ENCODE data around the gene LILRA2.
"Not testable (repeated sequence)": the region's sequence is repeated elsewhere in the genome, so short reads cannot be mapped to it uniquely, and the experiment has no call there.

The LILRA2 gene

DNA sequence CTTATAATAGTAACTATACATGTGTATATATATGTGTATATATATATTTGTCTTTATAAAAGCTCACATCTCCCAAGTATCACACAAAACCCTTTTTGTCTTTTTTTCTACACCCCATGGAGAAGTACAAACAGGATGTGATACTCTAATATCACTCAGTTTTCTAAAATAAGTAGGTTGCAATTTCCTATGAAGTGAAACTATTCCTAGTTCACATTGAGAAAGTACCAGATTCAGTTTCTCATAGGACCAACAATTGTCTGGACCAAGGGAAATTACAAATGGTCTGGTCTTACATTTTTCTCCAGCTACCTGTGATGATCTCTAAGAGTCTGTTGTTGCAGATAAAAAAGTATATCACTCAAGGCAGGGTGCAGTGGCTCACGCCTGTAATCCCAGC is 38.8 kb downstream of the LILRA2 start:
- DNase-seq, result no peak

DNA sequence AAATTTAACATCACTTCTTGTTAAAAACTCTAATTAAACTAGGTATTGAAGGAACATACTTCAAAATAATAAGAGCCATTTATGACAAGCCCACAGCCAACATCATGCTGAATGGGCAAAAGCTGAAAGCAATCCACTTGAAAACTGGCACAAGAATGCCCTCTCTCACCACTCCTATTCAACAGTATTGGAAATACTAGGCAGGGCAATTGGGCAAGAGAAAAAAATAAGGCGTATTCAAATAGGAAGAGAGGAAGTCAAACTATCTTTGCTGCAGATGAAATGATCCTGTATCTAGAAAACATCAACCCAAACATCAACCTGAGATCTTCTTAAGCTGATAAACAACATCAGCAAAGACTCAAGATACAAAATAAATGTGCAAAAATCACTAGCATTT is 41.1 kb downstream of the LILRA2 start:
- DNase-seq, result no peak

DNA sequence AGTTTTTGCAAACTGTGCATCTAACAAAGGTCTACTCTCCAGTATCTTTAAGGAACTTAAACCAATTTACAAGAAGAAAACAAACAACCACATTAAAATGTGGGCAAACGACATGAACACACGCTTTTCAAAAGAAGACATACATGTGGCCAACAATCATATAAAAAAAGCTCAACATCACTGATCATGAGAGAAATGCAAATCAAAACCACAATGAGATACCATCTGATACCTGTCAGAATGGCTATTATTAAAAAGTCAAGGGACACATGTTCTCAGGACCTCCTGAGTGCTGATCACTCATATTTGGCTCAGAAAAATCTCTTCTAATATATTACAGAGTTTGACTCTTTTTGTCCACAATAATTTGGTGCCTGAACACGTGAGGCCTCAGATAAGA is 42.5 kb downstream of the LILRA2 start:
- DNase-seq, result no peak

DNA sequence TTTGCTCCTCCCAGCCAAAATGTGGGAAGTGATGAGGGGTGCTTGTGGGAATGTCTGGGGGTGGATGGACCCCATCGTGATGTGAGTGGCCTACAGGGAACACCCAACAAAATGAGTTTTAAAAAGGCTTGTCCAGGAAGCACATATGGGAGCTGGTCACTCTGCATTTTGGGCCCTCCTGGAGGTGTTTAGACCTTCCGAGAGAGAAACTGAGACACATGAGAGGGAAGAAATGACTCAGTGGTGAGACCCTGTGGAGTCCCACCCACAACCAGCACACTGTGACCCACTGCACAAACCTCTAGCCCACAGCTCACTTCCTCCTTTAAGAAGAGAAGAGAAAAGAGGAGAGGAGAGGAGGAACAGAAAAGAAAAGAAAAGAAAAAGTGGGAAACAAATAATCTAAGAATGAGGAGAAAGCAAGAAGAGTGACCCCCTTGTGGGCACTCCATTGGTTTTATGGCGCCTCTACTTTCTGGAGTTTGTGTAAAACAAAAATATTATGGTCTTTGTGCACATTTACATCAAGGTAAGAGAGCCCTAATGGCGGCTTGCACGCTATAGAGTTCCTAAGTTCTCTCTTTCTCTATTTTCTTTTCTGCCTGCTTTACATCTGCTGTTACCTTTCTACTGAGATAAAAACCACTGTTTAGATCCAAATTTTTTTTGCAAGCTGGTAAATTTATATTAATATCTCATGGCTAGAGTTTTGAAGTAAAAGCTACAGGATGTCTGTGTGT is 43.4 kb downstream of the LILRA2 start:
- no peak for DNase-seq

DNA sequence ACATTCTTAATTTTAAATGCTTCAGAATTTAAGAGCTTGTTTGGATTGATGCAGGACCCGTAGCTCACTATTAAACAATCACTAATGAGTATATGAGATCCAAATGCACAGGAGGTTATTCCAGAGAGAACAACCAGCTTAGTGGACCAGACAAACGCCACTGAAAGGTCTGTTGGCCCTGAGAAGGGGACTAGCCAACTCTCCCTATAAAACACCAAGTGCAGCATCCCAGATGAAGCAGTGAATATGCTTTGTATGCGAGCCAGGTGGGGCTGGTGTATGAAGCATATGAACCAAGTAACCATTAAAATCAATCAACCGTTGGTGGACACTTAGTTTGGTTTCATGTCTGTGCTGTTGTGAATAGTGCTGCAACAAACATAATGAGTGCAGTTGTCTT is 46.9 kb downstream of the LILRA2 start:
- DNase-seq, result no peak

DNA sequence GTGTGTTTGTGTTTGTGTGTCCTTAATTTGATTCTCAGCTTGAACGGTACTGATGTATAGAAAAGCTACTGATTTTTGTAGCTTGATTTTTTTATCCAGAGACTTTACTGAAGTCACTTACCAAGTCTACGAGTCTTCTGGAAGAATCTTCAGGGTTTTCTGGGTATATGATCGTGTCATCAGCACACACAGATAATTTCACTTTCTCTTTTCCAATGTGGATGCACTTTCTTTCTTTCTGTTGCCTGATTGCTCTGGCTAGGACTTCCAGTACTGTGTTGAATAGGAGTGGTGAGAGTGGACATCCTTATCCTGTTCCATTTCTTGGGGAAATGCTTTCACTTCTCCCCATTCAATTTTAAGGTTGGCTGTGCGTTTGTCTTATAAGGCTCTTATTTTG is 48.8 kb downstream of the LILRA2 start:
- no peak for DNase-seq

DNA sequence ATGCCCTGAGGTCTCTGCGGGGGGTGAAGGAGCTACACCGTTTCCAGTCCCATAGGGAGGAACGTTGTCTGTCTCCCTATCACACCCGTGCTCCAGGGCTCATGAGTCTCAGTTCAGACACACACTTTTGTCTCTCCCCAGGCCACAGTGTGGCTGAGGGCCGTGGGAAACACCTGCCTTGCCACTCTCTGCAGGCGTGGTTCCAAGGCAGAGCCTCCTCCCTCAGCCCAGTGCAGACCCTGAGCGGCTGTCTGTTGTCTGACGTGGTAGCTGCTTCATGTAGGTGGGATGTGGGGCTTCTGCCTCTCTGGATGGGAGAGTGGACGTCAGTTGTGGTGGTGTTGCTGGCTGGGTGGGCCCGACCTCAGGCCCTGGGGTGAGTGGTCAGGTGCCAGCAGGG is 50.6 kb downstream of the LILRA2 start:
- DNase-seq, result not testable (repeated sequence)

DNA sequence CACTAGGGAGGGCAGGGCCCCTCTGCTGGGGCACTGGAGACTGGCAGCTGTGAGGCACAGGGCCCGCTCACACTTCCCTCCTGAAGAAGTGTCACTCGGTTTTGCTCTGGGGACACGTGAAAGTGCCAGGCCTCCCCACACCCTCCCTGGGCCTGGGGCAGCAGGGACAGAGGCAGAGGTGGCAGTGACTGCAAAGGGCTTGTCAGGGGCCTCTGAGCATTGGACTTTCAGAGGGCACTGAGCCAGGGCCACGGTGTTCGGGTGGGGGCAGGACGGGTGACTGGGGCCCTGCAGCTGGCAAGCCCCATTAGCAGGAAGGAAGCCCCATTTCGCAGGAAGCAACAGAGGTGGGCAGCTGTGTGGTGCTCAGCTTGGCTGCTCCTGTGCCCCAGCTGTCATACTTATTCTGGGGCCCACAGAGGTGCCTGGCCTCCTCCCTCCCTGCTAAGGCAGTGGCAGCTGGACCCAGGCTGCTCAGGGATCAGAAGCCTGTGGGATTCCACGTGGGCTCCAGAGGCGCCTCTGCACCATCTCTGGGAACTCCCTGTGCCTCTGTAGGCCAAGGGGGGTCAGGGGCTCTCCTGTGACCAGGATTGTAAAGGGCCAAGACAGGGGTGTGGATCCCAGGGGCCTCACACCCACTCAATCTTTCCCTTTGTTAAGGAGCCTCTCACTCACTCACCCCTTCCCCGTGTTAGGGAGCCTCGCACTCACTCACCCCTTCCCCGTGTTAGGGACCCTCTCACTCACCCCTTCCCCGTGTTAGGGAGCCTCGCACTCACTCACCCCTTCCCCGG is 51.5 kb downstream of the LILRA2 start:
- DNase-seq, result not testable (repeated sequence)

DNA sequence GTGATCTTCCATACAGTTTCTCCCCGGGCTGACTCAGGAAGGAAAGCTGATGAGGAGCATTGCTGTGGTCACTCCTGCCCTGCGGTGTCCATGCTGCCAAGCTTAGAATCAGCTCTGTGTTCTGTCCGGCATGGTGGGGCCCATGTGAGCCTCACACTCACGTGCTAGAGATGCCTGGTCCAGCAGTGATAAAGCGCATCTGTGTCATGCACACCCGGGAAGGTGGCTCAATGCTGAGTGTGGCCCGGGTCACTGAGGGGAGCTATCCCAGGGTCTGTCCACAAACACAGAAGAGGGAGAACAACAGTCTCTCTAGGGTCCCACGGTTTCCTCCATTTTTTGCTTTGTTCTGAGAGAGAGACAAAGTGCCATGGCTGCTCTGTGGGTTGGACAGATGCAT is 53.2 kb downstream of the LILRA2 start:
- DNase-seq, result no peak

DNA sequence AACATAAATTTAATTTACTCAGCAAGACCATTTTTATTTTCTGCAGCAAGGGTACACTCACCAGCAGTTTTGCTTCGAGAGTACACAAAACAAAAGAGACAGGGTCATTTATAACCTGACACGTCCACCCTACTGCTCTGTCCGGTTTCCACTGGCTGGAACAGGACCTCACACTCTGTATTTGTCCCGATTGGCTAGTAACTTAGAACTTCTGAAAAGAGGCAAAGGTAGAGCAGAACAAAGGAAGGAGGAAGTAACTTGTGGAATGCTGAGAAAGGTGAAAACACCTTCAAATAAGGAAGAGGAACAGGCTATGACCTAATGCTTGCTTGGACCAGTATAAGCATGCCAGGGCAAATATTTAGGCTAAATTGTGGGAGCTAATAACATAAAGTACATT is 54.3 kb downstream of the LILRA2 start:
- not testable (repeated sequence) for DNase-seq

DNA sequence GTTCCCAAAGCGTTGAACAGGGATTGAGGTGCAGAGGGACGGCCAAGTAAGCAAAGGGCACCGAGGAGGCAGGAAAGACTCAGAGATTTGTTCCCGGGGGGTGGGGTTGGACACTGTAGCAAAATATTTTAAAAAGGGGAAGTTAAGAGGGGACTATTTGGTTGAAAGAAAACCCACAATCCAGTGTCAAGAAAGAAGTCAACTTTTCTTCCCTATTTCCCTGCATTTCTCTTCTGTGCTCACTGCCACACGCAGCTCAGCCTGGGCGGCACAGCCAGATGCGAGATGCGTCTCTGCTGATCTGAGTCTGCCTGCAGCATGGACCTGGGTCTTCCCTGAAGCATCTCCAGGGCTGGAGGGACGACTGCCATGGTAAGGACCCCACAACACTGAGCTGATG is 56.7 kb downstream of the LILRA2 start, which contains the start of gene LILRB1:
Gene LILRB1, plus strand, starts transcription at position 223 of the 400 bp plus-strand sequence. CDS start 590 bp downstream, outside the sequence.
- not testable (repeated sequence) for DNase-seq

DNA sequence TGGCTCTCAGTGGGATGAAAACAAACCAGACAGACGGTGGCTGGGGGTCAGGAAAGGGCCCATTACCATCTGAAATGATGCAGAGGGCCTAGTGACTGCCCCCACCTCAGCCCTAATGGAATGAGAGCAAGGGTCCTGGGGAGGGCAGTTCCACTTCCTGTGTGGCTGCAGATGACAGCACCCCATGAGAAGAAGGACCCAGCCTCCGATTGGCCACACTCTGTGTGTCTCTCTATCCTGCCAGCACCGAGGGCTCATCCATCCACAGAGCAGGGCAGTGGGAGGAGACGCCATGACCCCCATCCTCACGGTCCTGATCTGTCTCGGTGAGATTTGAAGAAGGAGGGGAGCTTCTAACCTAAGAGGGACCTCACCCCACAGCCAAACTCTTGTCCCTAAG is 57.2 kb downstream of the LILRA2 start:
- DNase-seq, result no peak

DNA sequence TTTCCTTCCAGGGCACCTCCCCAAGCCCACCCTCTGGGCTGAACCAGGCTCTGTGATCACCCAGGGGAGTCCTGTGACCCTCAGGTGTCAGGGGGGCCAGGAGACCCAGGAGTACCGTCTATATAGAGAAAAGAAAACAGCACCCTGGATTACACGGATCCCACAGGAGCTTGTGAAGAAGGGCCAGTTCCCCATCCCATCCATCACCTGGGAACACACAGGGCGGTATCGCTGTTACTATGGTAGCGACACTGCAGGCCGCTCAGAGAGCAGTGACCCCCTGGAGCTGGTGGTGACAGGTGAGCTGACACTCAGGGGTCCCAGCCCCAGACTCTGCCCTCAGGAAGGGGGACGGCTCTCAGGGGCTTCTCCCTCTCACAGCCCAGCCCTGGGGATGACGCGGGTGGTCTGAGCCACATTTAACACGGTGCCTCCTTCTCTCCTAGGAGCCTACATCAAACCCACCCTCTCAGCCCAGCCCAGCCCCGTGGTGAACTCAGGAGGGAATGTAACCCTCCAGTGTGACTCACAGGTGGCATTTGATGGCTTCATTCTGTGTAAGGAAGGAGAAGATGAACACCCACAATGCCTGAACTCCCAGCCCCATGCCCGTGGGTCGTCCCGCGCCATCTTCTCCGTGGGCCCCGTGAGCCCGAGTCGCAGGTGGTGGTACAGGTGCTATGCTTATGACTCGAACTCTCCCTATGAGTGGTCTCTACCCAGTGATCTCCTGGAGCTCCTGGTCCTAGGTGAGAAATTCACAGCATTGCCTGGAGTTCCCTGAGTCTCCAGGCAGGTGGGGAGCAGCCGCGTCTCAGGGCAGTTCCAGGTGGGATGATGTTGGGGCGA is 58.1 kb downstream of the LILRA2 start:
- not testable (repeated sequence) for DNase-seq

DNA sequence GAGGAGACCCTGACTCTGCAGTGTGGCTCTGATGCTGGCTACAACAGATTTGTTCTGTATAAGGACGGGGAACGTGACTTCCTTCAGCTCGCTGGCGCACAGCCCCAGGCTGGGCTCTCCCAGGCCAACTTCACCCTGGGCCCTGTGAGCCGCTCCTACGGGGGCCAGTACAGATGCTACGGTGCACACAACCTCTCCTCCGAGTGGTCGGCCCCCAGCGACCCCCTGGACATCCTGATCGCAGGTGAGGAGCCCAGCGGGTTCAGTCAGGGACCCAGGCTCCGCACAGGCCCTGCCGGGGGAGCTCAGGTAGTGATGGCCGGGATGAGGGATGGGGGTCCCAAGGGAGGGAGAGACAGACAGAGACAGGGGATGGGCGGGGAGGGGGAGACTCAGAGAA is 58.9 kb downstream of the LILRA2 start:
- DNase-seq, result not testable (repeated sequence)

DNA sequence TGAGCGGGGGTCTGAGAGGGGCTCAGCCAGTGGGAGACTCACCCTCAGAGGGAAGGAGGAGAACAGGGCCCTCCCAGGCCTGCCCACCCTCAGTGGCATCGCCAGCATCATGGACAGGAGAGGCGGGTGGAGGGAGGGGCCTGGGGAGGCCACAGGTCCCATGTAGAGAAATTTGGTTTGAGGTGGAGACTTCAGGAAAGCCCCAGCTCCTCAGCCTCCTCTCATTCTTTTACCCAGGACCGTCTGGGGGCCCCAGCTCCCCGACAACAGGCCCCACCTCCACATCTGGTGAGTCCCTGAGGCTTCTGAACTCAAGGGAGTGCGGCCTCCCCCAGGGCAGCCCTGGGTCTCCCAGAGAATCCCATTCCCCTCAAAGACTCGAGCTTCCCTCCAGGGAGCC is 59.8 kb downstream of the LILRA2 start:
- DNase-seq, result no peak

DNA sequence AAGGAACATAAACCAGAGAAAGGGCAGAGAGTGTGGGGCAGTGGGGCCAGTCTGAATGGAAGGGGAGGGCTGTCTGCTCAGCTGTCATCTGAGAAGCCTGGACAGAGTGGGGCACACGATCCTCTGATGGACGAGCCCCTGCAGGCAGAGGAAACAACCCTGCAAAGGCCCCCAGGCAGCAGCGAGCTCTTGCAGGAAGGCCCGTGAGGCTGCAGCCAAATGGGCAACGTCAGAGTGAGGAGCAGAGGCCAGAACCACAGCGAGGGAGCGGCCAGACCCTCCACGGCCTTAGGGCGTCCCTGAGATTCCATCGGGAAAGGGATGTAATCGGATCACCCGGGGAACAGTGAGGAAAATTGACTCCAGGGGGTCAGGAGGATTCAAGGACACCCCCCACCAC is 62.5 kb downstream of the LILRA2 start:
- DNase-seq, result not testable (repeated sequence)

DNA sequence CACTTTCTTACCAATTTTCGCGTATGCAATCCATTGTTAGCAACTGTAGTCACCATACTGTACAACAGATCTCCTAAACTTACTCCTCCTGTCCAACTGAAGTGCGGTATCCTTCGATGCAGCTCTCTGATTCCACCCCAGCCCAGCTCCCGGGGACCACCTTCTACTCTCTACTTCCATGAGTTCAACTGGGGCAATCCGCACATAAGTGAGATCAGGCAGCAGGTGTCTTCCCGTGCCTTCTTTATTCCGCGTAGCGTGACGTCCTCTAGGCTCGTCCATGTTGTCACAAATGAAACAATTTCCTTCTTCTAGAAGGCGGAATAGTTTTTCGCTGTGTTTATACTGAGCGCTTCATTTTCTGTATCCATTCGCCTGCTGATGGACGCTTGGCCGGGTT is 65.1 kb downstream of the LILRA2 start:
- DNase-seq, result no peak

All from left hindlimb (tissue), 1 donor.